Kidney capillary endothelial cell (primary cell): ENCODE measurements around the gene BSPH1.
"Not testable (repeated sequence)": the region's sequence is repeated elsewhere in the genome, so short reads cannot be mapped to it uniquely, and the experiment has no call there.

Experiments used
- DNase-seq: peaks from one replicate; pipeline ENCODE4 v3.0.0-alpha.2; 2018; ENCODE audit warnings: low spot score

The BSPH1 gene

GRCh38 chr19:47992070-47992469 is at the start of gene BSPH1:
Gene BSPH1 (minus strand): TSS chr19:47992170. CDS start chr19:47992081, 89 bp downstream.
- DNase-seq: no peak

- no peak for DNase-seq
Measured at GRCh38 chr19:48036765-48037164, 44.8 kb upstream of the BSPH1 start.

- no peak for DNase-seq
Measured at GRCh38 chr19:48033604-48034003, 41.6 kb upstream of the BSPH1 start.

GRCh38 chr19:48030073-48030472 is 38.1 kb upstream of the BSPH1 start:
- DNase-seq: no peak

GRCh38 chr19:48029431-48029830 is 37.5 kb upstream of the BSPH1 start:
- no peak for DNase-seq

GRCh38 chr19:48025480-48025879 is 33.5 kb upstream of the BSPH1 start:
- DNase-seq: no peak

- no peak for DNase-seq
Measured at GRCh38 chr19:48023518-48023917, 31.5 kb upstream of the BSPH1 start.

GRCh38 chr19:48023011-48023410 is 31.0 kb upstream of the BSPH1 start:
- DNase-seq: no peak

GRCh38 chr19:48020686-48021085 is 28.7 kb upstream of the BSPH1 start:
- no peak for DNase-seq

GRCh38 chr19:48010932-48011758 is 19.2 kb upstream of the BSPH1 start:
- no peak for DNase-seq

GRCh38 chr19:48006762-48007161 is 14.8 kb upstream of the BSPH1 start:
- no peak for DNase-seq

GRCh38 chr19:48004236-48004635 is 12.3 kb upstream of the BSPH1 start:
- DNase-seq: no peak

- DNase-seq: no peak
Measured at GRCh38 chr19:48000846-48001245, 8.9 kb upstream of the BSPH1 start.

- no peak for DNase-seq
Measured at GRCh38 chr19:47998800-47999199, 6.8 kb upstream of the BSPH1 start.

- no peak for DNase-seq
Measured at GRCh38 chr19:47996230-47996727, 4.3 kb upstream of the BSPH1 start.

GRCh38 chr19:47994209-47994802 is 2.3 kb upstream of the BSPH1 start, which contains the start of gene ELSPBP1:
Gene ELSPBP1 (plus strand): TSS chr19:47994632. CDS start chr19:48008668, 14,036 bp downstream.
- DNase-seq: no peak

GRCh38 chr19:47991191-47991808 is 670 bp downstream of the BSPH1 start:
- no peak for DNase-seq

GRCh38 chr19:47973529-47973928 is 18.4 kb downstream of the BSPH1 start:
- DNase-seq: no peak

GRCh38 chr19:47955936-47956335 is 36.0 kb downstream of the BSPH1 start:
- not testable (repeated sequence) for DNase-seq

GRCh38 chr19:47952132-47952531 is 39.8 kb downstream of the BSPH1 start:
- DNase-seq: not testable (repeated sequence)

- not testable (repeated sequence) for DNase-seq
Measured at GRCh38 chr19:47949852-47950521, 42.0 kb downstream of the BSPH1 start.

- not testable (repeated sequence) for DNase-seq
Measured at GRCh38 chr19:47928581-47928980, 63.4 kb downstream of the BSPH1 start.
